Epithelial cell of prostate (primary cell): ENCODE data around the gene TARS3.
"Not testable (repeated sequence)": the region's sequence is repeated elsewhere in the genome, so short reads cannot be mapped to it uniquely, and the experiment has no call there.

ENCODE experiments used
- DNase-seq: peaks from one replicate; pipeline ENCODE4 v3.0.0-alpha.2; 2011; ENCODE audit warnings: low read depth, low spot score
- H3K27ac ChIP-seq: fragments of 450-650 bp; 2 replicates; pipeline ENCODE4 v1.5.1; 2017; ENCODE audit warnings: mild to moderate bottlenecking

TARS3 gene

GRCh38 chr15:101723874-101724674, at the start of gene TARS3:
TSS of gene TARS3 (minus strand) at chr15:101724473. CDS start at chr15:101724387, 86 bp downstream.
- H3K27ac ChIP-seq: peak within 1 kb of the TSS; percentile 66
- peak; percentile 44 for DNase-seq

GRCh38 chr15:101773496-101774100, 49.3 kb upstream of the TARS3 start:
- DNase-seq: no peak
- H3K27ac ChIP-seq: no peak overlapping the region

GRCh38 chr15:101772921-101773320, 48.6 kb upstream of the TARS3 start:
- no peak overlapping the region for H3K27ac ChIP-seq
- no peak for DNase-seq

GRCh38 chr15:101767083-101767640, 42.9 kb upstream of the TARS3 start:
- DNase-seq: not testable (repeated sequence)

GRCh38 chr15:101765772-101766456, 41.6 kb upstream of the TARS3 start:
- no peak overlapping the region for H3K27ac ChIP-seq
- DNase-seq: no peak

More at GRCh38 chr15:101767083-101767640, 42.9 kb upstream of the TARS3 start:
- H3K27ac ChIP-seq: not testable (repeated sequence)

- not testable (repeated sequence) for DNase-seq
These were observed 41.0 kb upstream of the TARS3 start for GRCh38 chr15:101765340-101765671.

GRCh38 chr15:101764669-101765339, 40.5 kb upstream of the TARS3 start:
- DNase-seq: not testable (repeated sequence)

More at GRCh38 chr15:101765340-101765671, 41.0 kb upstream of the TARS3 start:
- H3K27ac ChIP-seq: not testable (repeated sequence)

GRCh38 chr15:101746716-101747082, 22.4 kb upstream of the TARS3 start:
- H3K27ac ChIP-seq, DNase-seq: not testable (repeated sequence)

More at GRCh38 chr15:101764669-101765339, 40.5 kb upstream of the TARS3 start:
- H3K27ac ChIP-seq: not testable (repeated sequence)

GRCh38 chr15:101734837-101735236, 10.6 kb upstream of the TARS3 start:
- not testable (repeated sequence) for H3K27ac ChIP-seq, DNase-seq

- H3K27ac ChIP-seq: no peak overlapping the region
- DNase-seq: no peak
These were observed 9.3 kb upstream of the TARS3 start for GRCh38 chr15:101733545-101733944.

- no peak for DNase-seq
- H3K27ac ChIP-seq: no peak overlapping the region
These were observed 8.5 kb upstream of the TARS3 start for GRCh38 chr15:101732772-101733171.

- no peak overlapping the region for H3K27ac ChIP-seq
- DNase-seq: no peak
These were observed 7.5 kb upstream of the TARS3 start for GRCh38 chr15:101731746-101732145.

GRCh38 chr15:101727186-101727585, 2.9 kb upstream of the TARS3 start:
- no peak overlapping the region for H3K27ac ChIP-seq
- no peak for DNase-seq

- H3K27ac ChIP-seq: no peak overlapping the region
- DNase-seq: no peak
These were observed 800 bp upstream of the TARS3 start for GRCh38 chr15:101725073-101725472.

GRCh38 chr15:101724675-101725005, 367 bp upstream of the TARS3 start:
- no peak for DNase-seq
- H3K27ac ChIP-seq: no peak overlapping the region

GRCh38 chr15:101723171-101723873, 951 bp downstream of the TARS3 start:
- H3K27ac ChIP-seq: peak overlapping the region; percentile 66
- DNase-seq: no peak

GRCh38 chr15:101718896-101719295, 5.4 kb downstream of the TARS3 start:
- DNase-seq: no peak

GRCh38 chr15:101712078-101712477, 12.2 kb downstream of the TARS3 start:
- DNase-seq: no peak

More at GRCh38 chr15:101718896-101719295, 5.4 kb downstream of the TARS3 start:
- no peak overlapping the region for H3K27ac ChIP-seq

GRCh38 chr15:101710806-101711205, 13.5 kb downstream of the TARS3 start:
- H3K27ac ChIP-seq: peak overlapping the region; percentile 6
- no peak for DNase-seq

More at GRCh38 chr15:101712078-101712477, 12.2 kb downstream of the TARS3 start:
- no peak overlapping the region for H3K27ac ChIP-seq

GRCh38 chr15:101709466-101709865, 14.8 kb downstream of the TARS3 start:
- no peak for DNase-seq
- no peak overlapping the region for H3K27ac ChIP-seq
